Hindlimb muscle (tissue), 1 donor: ENCODE measurements around the gene TRAPPC14. TPM values are rescaled to one million over a fixed set of nuclear protein-coding genes. Genes with fewer than 3 reads are reported as not detected.
A peak's percentile ranks its signal among the peaks of the same experiment; 100 is the strongest.

Experiments used
- DNase-seq: peaks from one replicate; pipeline ENCODE4 v3.0.0-alpha.2; 2013
- polyA plus RNA-seq: library from polyadenylated mRNA; unstranded; fragments of 120-200 nt; gene quantifications from one replicate; pipeline ENCODE4 v1.2.1, GENCODE V29; 2013; ENCODE audit not compliant: insufficient read length

The TRAPPC14 gene
- polyA plus RNA-seq, 1 donor: 12.1 TPM

DNA sequence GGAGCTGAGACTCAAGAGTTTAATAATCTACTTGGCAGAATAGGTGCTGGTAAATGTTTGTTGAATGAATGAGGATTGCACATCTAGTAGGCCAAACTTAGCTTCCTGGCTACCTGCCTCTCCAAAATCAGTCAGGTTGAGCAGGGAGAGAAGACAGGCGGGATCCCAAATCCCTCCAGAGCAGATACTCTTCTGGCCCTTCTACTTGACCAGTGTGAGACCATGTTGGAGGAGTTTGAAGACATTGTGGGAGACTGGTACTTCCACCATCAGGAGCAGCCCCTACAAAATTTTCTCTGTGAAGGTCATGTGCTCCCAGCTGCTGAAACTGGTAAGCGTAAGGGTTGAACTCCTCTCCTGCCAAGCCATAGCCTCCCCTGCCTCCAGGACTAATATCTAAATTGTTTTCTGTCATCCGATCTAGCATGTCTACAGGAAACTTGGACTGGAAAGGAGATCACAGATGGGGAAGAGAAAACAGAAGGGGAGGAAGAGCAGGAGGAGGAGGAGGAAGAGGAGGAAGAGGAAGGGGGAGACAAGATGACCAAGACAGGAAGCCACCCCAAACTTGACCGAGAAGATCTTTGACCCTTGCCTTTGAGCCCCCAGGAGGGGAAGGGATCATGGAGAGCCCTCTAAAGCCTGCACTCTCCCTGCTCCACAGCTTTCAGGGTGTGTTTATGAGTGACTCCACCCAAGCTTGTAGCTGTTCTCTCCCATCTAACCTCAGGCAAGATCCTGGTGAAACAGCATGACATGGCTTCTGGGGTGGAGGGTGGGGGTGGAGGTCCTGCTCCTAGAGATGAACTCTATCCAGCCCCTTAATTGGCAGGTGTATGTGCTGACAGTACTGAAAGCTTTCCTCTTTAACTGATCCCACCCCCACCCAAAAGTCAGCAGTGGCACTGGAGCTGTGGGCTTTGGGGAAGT, 34.0 kb downstream of the TRAPPC14 start:
- no peak for DNase-seq

DNA sequence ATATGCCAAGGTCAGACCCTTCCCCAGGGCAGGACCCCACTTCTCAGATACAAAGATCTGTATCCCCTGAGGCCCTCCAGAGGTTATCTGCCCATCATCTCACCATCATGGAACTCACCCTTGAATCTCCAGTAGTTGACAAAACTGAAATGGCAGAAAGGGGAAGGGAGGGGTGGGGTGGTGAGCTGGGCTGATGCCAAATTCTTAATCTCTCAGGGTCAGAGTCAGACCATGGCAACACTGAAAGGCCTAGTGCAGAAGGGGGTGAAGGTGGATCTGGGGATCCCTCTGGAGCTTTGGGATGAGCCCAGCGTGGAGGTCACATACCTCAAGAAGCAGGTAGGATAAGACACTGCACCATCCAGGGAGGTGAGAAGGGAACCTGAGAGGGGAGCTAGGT, 36.0 kb downstream of the TRAPPC14 start:
- DNase-seq: no peak

DNA sequence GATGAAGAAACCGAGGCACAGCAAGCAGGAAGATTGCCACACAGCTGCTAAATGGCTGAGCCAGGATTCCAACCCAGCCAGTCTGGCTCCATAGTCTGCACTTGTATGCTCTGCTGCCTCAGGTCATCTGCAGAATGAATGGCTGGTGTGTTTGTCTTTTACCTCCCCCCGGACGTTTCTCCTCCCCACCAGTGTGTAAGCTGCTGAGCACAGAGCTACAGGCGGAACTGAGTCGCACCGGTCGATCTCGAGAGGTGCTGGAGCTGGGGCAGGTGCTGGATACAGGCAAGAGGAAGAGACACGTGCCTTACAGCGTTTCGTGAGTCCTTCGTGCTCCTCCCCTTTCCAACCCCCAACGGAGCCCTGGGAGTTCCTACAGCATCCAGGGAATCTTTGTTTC, 36.5 kb downstream of the TRAPPC14 start:
- no peak for DNase-seq

DNA sequence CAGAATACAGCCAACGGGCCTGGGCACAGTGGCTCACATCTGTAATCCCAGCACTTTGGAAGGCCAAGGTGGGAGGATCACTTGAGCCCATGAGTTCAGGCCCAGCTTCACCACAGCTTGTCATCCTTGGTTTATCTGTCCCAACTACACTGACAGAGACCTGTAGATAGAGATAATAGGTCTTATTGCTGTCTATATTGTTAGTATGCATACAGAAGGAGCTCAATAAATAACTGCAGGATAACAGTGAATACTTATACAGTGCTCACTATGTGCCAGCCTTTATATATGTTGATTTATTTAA, 37.8 kb downstream of the TRAPPC14 start:
- no peak for DNase-seq

DNA sequence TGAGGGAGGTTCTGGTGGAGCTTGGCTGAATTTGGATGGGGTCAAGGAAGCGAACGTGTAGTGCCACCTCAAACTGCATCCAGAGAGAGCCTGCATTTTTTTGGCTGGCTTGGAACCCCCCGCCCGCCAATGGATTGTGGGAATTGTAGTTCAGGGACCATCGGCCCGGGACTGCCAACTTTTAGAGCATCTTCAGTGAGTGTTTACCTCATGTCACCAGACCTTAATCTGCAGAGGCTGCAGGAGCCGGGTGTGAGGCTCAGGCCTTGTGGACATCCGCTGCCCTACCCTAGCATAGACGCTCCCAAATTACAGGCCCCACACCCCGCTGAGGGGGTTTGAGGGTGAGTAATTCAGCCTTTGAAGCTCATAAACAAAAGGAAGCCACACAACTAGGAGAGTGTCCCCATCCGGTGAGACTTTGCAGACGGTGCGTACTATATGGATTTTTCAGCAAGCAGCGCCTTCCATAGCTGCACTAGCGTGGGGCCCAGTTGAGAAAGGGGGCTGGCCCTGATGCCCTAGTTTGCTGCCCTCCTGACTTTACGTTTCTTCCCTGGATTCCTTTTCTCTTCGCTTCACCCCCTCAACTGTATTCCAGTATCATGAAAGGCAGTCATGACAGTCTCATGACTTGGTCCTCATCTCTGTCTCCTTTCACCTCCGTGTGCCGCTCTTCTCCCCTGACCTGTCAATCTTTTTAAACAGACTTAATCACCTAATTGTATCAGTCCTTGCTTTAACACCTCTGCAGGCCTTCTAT, 38.4 kb downstream of the TRAPPC14 start:
- DNase-seq: peak; percentile 79

DNA sequence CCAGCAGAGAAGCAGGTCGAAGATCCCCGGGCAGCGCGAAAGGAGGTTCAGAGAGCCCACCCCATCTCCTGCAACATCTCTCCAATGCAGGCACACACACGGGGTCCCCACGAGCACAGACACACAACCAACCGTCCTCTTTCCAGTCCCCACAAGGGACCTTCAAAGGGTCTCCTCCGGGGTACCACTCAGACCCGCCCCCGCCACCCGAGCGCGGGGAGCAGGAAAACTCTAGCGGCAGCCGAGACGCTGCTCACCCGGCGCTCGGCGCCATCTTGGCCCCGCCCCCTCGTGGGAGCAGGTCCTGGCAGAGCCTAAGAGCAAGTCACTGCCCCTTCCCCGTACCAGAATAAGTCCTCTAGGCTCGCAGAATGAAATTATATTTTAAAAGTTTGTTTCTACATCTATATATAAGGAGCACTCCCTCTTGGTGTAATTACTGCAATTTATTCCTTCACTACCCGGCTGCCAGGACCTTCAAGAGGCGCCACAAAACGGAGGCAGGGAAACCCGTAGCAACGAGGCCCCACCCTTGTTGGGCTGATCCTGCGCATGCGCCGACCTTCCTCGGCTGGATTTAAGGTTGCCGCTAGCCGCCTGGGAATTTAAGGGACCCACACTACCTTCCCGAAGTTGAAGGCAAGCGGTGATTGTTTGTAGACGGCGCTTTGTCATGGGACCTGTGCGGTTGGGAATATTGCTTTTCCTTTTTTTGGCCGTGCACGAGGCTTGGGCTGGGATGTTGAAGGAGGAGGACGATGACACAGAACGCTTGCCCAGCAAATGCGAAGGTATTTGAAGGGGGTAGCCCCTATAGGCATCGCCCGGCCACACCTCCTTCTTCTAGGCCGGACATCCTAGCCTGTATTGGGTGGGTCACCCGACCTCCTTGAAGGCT, 39.2 kb downstream of the TRAPPC14 start, which contains the start of the genes CNPY4 and TAF6:
CNPY4 (plus strand) TSS at position 563 of the 898 bp plus-strand sequence; CDS start at position 674, 111 bp downstream.
TAF6 (minus strand) TSS at position 287 of the 898 bp plus-strand sequence. CDS start 5,149 bp downstream, outside the sequence.
- peak; percentile 97 for DNase-seq

DNA sequence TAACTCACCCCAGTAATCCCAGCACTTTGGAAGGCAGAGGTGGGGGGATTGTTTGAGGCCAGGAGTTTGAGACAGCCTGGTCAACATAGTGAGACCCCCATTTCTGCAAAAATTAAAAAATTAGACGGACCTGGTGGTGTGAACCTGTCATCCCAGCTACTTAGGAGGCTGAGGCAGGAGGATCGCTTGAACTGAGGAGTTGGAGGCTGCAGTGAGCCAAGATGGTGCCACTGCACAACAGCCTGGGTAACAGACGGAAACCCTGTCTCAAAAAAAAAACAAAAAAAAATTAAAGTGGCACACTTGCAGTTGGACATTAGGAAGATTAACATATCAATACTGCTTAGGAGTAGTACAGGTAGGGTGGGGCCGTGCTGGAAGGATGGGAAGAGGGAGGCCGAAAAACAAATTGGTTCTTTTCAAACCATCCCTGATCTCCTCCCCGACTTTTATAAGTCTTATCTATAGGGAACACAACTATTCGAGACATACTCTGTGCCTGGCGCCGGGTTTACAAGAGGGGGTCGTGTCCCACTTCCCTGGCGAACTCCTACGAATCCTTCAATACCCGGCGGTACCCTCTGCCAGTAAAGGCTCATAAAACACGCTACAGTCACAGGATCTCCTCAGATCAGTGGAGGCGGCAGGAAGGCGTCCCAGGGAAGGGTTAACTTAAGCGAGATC, 40.0 kb downstream of the TRAPPC14 start:
- no peak for DNase-seq

DNA sequence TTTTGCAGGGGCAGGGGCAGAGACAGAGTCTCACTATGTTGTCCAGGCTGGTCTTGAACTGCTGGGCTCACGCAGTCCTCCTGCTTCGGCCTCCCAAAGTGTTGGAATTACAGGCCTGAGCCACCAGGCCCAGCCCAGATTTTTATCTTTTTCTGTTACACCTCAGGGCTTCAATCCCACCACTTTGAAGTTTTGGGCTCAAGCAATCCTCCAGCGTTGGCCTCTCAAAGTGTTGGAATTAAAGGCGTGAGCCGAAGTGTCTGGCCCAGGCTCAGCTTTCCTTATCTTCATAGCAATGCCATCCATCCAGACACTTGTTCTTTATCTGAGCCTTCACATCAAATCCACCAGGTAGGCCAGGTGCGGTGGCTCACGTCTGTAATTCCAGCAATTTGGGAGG, 43.5 kb downstream of the TRAPPC14 start:
- DNase-seq: no peak

DNA sequence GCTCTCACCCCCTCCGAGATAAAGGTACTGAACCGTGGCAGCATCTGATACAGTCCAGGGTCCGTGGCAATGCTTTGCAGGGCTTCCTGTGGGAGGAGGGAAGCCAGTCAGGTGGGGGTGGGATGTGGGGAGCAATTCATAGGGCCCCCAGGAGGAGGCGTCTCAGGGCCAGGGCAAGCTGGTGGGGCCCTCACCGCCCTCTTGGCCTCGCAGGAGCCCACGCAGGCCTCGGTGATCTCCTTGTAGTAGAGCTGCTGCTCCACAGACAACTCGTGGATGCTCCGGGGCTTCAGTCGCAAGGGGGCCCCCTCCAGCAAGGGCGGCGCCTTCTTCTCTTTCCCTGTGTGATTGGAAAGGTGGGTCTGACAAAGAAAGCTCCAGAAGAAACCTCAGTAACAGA, 46.6 kb downstream of the TRAPPC14 start:
- DNase-seq: no peak

DNA sequence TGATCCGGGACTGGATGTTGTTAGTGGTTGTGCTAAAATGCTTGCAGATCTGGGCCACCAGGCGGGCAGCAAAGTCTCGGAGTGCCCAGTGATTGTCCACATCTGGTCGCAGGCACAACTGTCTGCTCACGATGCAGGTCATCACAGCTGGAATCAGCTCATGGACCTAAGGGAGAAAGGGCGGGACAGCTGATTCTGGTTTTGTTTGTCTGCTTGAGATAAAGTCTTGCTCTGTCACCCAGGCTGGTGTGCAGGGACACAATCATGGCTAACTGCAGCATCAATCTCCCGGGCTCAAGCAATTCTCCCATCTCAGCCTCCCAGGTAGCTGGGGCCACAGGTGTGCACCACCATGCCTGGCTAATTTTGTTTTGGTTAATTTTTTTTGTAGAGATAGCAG, 47.4 kb downstream of the TRAPPC14 start:
- DNase-seq: no peak

DNA sequence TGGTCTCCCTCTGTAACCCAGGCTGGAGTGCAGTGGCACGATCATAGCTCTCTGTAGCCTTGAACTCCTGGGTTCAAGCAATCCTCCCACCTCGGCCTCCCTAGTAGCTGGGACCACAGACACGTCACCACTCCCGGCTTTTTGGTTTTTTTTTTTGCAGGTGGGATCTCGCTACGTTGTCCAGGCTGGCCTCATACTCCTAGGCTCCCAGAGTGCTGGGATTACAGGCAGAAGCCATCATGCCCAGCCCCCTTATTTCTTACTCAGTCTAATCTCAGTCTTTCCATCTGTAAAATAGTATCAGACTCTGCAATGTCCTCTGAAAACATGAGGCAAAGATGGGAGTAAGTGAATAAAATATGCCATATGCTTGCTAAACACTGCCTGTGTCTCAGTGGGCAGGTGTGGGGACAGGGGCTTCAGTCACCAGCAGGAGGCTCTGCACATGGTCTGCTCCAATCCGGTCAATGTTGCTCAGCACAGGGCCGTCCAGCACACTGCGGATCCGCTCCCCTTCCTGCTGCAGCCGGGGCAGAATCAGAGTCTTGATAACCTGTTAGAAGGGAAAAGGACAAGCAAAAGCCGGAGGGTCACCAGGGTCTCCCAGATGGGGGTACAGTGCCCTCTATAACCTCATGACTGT, 48.9 kb downstream of the TRAPPC14 start:
- DNase-seq: no peak

DNA sequence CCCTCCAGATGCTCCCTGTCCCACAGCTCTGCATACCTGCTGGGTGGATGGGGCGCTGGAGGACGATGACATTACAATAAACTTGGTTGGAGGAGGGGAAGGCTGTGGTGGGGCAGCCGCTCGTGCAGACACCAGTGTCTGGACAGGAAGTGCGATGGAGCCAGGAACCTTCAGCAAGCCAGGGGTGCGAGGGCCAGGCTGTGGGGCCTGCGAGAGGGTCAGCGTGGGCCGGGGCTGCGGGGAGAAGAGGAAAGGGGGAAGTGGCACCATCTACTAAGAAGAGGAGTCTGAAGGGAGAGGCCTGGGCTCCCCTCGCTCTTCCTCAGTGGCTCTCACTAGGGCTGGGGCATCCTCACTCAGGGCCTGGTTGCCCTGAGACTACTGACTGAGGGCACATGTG, 50.6 kb downstream of the TRAPPC14 start:
- no peak for DNase-seq

DNA sequence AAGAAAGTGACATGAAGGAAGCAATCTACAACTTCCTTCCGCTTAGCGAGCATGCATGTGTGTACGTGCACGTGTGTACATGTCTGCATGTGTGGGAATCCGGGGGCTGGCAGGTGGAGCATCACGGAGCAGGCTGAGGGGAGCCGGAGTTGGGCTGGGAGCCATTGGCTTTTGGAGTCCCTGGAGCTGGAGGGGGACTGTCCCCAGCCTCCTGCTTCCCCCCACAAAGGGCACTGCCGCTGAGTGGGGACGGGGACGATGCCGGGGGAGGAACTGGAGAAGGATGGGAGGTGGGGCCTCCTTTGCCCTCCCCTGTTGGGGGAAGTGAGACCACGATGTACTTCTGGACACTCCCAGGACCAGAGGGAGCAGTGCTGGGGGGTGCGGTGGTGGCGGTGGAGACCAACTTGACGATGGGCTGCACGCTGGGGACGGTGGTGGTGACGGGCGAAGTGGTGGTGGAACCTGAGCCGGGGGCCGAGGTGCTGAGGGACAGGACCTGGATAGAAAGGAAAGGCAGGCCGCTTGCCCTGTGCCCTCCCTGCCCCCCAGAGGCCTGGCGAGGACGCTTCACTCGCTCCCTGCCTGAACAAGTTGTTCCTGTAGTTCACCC, 51.3 kb downstream of the TRAPPC14 start:
- no peak for DNase-seq

DNA sequence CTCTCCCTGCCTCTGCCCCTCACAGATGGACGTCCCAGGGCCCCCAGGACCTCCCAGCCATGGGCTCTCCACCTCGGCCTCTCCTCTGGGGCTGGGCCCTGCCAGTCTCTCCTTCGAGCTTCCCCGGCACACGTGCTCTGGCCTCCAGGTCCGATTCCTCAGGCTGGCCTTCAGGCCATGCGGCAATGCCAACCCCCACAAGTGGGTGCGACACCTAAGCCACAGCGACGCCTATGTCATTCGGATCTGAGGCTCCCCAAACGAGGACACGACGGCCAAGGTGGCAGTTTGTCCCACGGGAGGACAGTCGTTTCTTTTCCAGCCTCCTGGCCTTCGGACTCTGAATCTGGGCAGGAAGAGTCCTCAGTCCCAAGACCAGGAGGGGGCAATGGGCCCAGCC, 51.9 kb downstream of the TRAPPC14 start:
- DNase-seq: no peak

DNA sequence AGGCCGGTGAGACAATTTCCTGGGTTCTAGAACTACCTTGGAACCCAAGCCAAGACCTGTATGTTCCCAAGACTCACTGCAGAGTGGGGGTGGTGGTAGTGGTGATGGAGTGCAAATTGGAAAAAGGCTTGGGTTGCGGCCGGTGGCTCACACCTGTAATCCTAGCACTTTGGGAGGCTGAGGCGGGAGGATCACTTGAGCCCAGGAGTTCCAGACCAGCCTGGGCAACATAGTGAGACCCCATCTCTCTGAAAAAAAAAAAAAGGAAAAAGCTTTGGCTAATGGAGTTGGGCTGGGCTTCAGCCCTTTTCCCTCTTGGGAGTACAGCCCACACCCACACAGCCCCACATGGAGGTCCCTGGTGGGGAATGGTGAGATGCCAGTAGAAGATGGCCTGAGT, 53.0 kb downstream of the TRAPPC14 start:
- DNase-seq: no peak

Other genes with a start within 250 kb of the TRAPPC14 start
- gene TRIM4, start 239.2 kb downstream of the TRAPPC14 start, polyA plus RNA-seq: 17.5 TPM
- 0.70 TPM for gene GJC3, start 229.1 kb downstream of the TRAPPC14 start, polyA plus RNA-seq
- gene AZGP1, start 182.7 kb downstream of the TRAPPC14 start, polyA plus RNA-seq: 1.2 TPM
- 28.9 TPM for gene ZKSCAN1, start 143.1 kb downstream of the TRAPPC14 start, polyA plus RNA-seq
- gene ZSCAN21, start 108.9 kb downstream of the TRAPPC14 start, polyA plus RNA-seq: 12.4 TPM
- 29.8 TPM for gene ZNF3, start 77.0 kb downstream of the TRAPPC14 start, polyA plus RNA-seq
- 92.1 TPM for gene COPS6, start 69.8 kb downstream of the TRAPPC14 start, polyA plus RNA-seq
- 76.6 TPM for gene MCM7, start 57.3 kb downstream of the TRAPPC14 start, polyA plus RNA-seq
- gene AP4M1, start 57.1 kb downstream of the TRAPPC14 start, polyA plus RNA-seq: 23.9 TPM
- 39.0 TPM for gene TAF6, start 39.4 kb downstream of the TRAPPC14 start, polyA plus RNA-seq
- 29.7 TPM for gene CNPY4, start 39.1 kb downstream of the TRAPPC14 start, polyA plus RNA-seq
- gene MBLAC1, start 31.8 kb downstream of the TRAPPC14 start, polyA plus RNA-seq: 1.5 TPM
- 59.5 TPM for gene LAMTOR4, start 9.8 kb downstream of the TRAPPC14 start, polyA plus RNA-seq
- gene GAL3ST4, start 9.9 kb upstream of the TRAPPC14 start, polyA plus RNA-seq: 12.8 TPM
- gene GPC2, start 18.7 kb upstream of the TRAPPC14 start, polyA plus RNA-seq: 10.1 TPM
- gene STAG3, start 19.2 kb upstream of the TRAPPC14 start, polyA plus RNA-seq: 25.7 TPM
- 10.1 TPM for gene PVRIG, start 61.2 kb upstream of the TRAPPC14 start, polyA plus RNA-seq
- gene SPDYE3, start 149.0 kb upstream of the TRAPPC14 start, polyA plus RNA-seq: 6.3 TPM
- gene PILRB, start 199.4 kb upstream of the TRAPPC14 start, polyA plus RNA-seq: 18.0 TPM
- 5.2 TPM for gene PILRA, start 214.8 kb upstream of the TRAPPC14 start, polyA plus RNA-seq